Measurements from ENCODE around the gene PAK6.

DNA sequence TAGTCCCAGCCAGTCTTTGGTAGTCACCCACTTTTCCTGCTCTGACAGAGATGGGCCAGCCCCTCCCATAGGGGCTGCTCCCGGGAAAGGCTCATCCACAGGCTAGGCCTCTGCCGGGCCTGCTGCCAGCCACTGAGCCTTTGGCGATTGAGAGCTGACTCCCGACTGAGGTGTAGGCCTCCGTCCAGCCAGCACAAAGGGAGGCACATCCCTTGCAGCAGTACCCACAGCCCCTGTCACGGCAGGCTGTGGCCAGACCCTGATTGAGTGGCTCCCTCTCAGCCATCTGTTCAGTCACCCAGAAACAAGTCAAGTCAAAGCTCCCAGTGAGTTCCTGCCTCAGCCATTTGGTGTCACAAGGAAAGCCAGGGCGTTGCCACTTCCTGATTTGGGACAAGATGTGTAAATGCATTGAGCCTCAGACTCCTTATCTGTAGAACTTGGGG lies 6.2 kb upstream of the PAK6 start:
- TF ChIP-seq, protein P1, sequence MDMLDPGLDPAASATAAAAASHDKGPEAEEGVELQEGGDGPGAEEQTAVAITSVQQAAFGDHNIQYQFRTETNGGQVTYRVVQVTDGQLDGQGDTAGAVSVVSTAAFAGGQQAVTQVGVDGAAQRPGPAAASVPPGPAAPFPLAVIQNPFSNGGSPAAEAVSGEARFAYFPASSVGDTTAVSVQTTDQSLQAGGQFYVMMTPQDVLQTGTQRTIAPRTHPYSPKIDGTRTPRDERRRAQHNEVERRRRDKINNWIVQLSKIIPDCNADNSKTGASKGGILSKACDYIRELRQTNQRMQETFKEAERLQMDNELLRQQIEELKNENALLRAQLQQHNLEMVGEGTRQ (CRISPR knock-in tag; IDR thresholded peaks at IDR 0.05): no peak
- TF ChIP-seq EP300 (IDR thresholded peaks at IDR 0.05; ENCODE audit: low read length) (no peak), SPI1 (IDR thresholded peaks at IDR 0.05; ENCODE audit: borderline replicate concordance, low read depth, low read length) (peak; percentile 74; the same call in 1 of the 2 replicates), SIRT6 (IDR thresholded peaks at IDR 0.05; ENCODE audit: low read depth, low read length) (no peak), POLR2A (conservative IDR thresholded peaks at IDR 0.05) (no peak), NRF1 (conservative IDR thresholded peaks at IDR 0.05 in 1 of 2, IDR thresholded peaks at IDR 0.05 in 1 of 2) (no peak), EZH2 (IDR thresholded peaks at IDR 0.05; ENCODE audit: borderline replicate concordance, low read depth, low read length) (no peak), YY1 (IDR thresholded peaks at IDR 0.05; ENCODE audit: borderline replicate concordance in 1 of 3, control insufficient read depth in 1 of 3, extremely low read depth in 1 of 3, insufficient read depth in 3 of 3, insufficient read length in 1 of 3, insufficient replicate concordance in 2 of 3, low read depth in 1 of 3, low read length in 2 of 3) (no peak), SP1 (CRISPR knock-in tag; IDR thresholded peaks at IDR 0.05) (no peak), GABPA (tag; conservative IDR thresholded peaks at IDR 0.05; ENCODE audit: low read depth) (no peak)
- TF ChIP-seq, protein P2, sequence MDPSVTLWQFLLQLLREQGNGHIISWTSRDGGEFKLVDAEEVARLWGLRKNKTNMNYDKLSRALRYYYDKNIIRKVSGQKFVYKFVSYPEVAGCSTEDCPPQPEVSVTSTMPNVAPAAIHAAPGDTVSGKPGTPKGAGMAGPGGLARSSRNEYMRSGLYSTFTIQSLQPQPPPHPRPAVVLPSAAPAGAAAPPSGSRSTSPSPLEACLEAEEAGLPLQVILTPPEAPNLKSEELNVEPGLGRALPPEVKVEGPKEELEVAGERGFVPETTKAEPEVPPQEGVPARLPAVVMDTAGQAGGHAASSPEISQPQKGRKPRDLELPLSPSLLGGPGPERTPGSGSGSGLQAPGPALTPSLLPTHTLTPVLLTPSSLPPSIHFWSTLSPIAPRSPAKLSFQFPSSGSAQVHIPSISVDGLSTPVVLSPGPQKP (CRISPR knock-in tag; IDR thresholded peaks at IDR 0.05): no peak
- TF ChIP-seq, protein P3, sequence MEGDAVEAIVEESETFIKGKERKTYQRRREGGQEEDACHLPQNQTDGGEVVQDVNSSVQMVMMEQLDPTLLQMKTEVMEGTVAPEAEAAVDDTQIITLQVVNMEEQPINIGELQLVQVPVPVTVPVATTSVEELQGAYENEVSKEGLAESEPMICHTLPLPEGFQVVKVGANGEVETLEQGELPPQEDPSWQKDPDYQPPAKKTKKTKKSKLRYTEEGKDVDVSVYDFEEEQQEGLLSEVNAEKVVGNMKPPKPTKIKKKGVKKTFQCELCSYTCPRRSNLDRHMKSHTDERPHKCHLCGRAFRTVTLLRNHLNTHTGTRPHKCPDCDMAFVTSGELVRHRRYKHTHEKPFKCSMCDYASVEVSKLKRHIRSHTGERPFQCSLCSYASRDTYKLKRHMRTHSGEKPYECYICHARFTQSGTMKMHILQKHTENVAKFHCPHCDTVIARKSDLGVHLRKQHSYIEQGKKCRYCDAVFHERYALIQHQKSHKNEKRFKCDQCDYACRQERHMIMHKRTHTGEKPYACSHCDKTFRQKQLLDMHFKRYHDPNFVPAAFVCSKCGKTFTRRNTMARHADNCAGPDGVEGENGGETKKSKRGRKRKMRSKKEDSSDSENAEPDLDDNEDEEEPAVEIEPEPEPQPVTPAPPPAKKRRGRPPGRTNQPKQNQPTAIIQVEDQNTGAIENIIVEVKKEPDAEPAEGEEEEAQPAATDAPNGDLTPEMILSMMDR (IDR thresholded peaks at IDR 0.05 in 2 of 3, conservative IDR thresholded peaks at IDR 0.05 in 1 of 3; ENCODE audit: insufficient read depth in 2 of 3, low read depth in 1 of 3, low read length in 3 of 3): no peak
- TF ChIP-seq, protein P4, sequence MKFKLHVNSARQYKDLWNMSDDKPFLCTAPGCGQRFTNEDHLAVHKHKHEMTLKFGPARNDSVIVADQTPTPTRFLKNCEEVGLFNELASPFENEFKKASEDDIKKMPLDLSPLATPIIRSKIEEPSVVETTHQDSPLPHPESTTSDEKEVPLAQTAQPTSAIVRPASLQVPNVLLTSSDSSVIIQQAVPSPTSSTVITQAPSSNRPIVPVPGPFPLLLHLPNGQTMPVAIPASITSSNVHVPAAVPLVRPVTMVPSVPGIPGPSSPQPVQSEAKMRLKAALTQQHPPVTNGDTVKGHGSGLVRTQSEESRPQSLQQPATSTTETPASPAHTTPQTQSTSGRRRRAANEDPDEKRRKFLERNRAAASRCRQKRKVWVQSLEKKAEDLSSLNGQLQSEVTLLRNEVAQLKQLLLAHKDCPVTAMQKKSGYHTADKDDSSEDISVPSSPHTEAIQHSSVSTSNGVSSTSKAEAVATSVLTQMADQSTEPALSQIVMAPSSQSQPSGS (CRISPR knock-in tag; IDR thresholded peaks at IDR 0.05): no peak

Data from K562 (cell line).